Natural killer cell (primary cell): Measurements from ENCODE around the gene GNLY. TPM values are rescaled to one million over a fixed set of nuclear protein-coding genes. Genes with fewer than 3 reads are reported as not detected.

Experiments
- ATAC-seq, 3 donors: fragments of 150-1000 bp in 2 of 3; fragments of 200-7000 bp in 1 of 3; cut with Tn5 transposase; 1 replicate in 1 of 3; 2 replicates in 2 of 3; pipeline ENCODE4 v1.10.0; 2021; ENCODE audit warnings: mild to moderate bottlenecking in 2 of 3, moderate library complexity in 2 of 3
- DNase-seq, 2 donors: peaks; one replicate each; pipeline versions ENCODE4 v3.0.0 to v3.0.0-alpha.2; 2013 to 2021; ENCODE audit warnings: mixed read lengths in 1 of 2
- H3K27ac ChIP-seq: one replicate; pipeline ENCODE4 v1.5.1; 2013; ENCODE audit warnings: mild to moderate bottlenecking, low read length
- H3K27me3 ChIP-seq: one replicate; pipeline ENCODE4 v1.6.1; 2013; ENCODE audit warnings: low read length; ENCODE audit not compliant: control insufficient read depth, insufficient read depth
- H3K36me3 ChIP-seq: one replicate; pipeline ENCODE4 v1.6.1; 2013; ENCODE audit warnings: low read length; ENCODE audit not compliant: control insufficient read depth, insufficient read depth
- H3K4me1 ChIP-seq: one replicate; pipeline ENCODE4 v1.6.1; 2013; ENCODE audit warnings: low read length; ENCODE audit not compliant: control insufficient read depth, insufficient read depth
- H3K4me3 ChIP-seq: one replicate; pipeline ENCODE4 v1.5.1; 2013; ENCODE audit warnings: low read length
- H3K9me3 ChIP-seq: one replicate; pipeline ENCODE4 v1.6.1; 2013; ENCODE audit warnings: low read length; ENCODE audit not compliant: control insufficient read depth, insufficient read depth
- H3K27ac Mint-ChIP-seq, 2 donors: one replicate each; pipeline ENCODE4 v1.8.0; 2022; ENCODE audit warnings: mild to moderate bottlenecking in 2 of 2, mixed read lengths in 2 of 2, moderate library complexity in 1 of 2
- H3K27me3 Mint-ChIP-seq, 2 donors: one replicate each; pipeline ENCODE4 v1.8.0; 2022; ENCODE audit warnings: low read depth in 2 of 2, mixed read lengths in 2 of 2
- H3K36me3 Mint-ChIP-seq: one replicate; pipeline ENCODE4 v1.8.0; 2022; ENCODE audit warnings: mixed read lengths
- H3K4me1 Mint-ChIP-seq, 2 donors: one replicate each; pipeline ENCODE4 v1.8.0; 2022; ENCODE audit warnings: mixed read lengths in 2 of 2
- H3K4me3 Mint-ChIP-seq: one replicate; pipeline ENCODE4 v1.8.0; 2022; ENCODE audit warnings: mild to moderate bottlenecking, moderate library complexity, mixed read lengths
- H3K9me3 Mint-ChIP-seq, 2 donors: one replicate each; pipeline ENCODE4 v1.8.0; 2022; ENCODE audit warnings: mixed read lengths in 2 of 2
- WGBS: methylation state at CpG from one replicate; pipeline ENCODE4 v1.1.7; 2013; ENCODE audit warnings: missing lambda C conversion rate; ENCODE audit not compliant: insufficient coverage; 5-methylcytosine and 5-hydroxymethylcytosine counted together
- intact Hi-C: fragments of 100-400 bp; cut with micrococcal nuclease; formaldehyde crosslinking; loops from one replicate; pipeline ENCODE4 v1.14.2; 2022
- total RNA-seq, 4 donors: library from RNA; stranded (reverse); fragments of 120-200 nt in 1 of 4; gene quantifications; one replicate each; pipeline versions ENCODE4 v1.2.3 to v1.2.4, GENCODE V29; 2013 to 2022
- TF ChIP-seq, protein P1 (sequence below): fragments of 200-600 bp; IDR thresholded peaks from one replicate; pipeline ENCODE4 v1.8.0; 2022; ENCODE audit warnings: antibody characterized with exemption

GNLY gene
- total RNA-seq, 3 donors from 2014 or later (not counting 1 experiment from before 2014, with no cell fraction given): 4,938 to 8,199 (median 6,542) TPM

DNA sequence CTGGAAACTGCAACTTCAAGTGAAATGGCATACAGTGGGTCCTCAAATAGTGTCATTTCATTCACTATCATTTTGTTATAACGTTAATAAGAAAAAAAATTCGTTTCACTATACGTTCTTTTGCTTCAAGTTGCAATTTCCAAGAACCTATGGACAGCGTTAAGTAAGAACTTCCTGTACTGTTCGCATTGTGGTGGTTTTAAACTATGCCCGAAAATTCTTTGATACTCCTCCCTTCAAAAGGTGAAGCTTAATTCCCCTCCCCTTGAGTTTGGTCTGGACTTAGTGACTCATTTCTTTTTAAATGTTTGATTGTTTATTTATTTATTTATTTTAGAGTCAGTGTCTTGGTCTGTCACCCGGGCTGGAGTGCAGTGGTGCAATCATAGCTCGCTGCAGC lies 20.7 kb downstream of the GNLY start:
- TF ChIP-seq, protein P1, sequence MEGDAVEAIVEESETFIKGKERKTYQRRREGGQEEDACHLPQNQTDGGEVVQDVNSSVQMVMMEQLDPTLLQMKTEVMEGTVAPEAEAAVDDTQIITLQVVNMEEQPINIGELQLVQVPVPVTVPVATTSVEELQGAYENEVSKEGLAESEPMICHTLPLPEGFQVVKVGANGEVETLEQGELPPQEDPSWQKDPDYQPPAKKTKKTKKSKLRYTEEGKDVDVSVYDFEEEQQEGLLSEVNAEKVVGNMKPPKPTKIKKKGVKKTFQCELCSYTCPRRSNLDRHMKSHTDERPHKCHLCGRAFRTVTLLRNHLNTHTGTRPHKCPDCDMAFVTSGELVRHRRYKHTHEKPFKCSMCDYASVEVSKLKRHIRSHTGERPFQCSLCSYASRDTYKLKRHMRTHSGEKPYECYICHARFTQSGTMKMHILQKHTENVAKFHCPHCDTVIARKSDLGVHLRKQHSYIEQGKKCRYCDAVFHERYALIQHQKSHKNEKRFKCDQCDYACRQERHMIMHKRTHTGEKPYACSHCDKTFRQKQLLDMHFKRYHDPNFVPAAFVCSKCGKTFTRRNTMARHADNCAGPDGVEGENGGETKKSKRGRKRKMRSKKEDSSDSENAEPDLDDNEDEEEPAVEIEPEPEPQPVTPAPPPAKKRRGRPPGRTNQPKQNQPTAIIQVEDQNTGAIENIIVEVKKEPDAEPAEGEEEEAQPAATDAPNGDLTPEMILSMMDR: no peak
- intact Hi-C loops: no loop called here
- Histone ChIP-seq H3K4me1 (peaks cover 18% of the 10 kb centered on the region), H3K27me3 (no peaks in the 10 kb centered on the region), H3K27ac (no peak overlapping the region), H3K36me3 (no peaks in the 10 kb centered on the region), H3K4me3 (no peak overlapping the region), H3K9me3 (no peaks in the 10 kb centered on the region)
- H3K36me3 Mint-ChIP-seq: no peaks in the 10 kb centered on the region
- WGBS: 95% methylated on average over 2 of the region's 8 CpGs
- H3K27me3 Mint-ChIP-seq: no peaks in the 10 kb centered on the region
- H3K4me1 Mint-ChIP-seq: peaks cover 0 to 6% of the 10 kb centered on the region in 2 donors
- H3K4me3 Mint-ChIP-seq: no peak overlapping the region
- ATAC-seq (peak in 1 of 3 donors; percentile 18), DNase-seq (no peak)
- H3K9me3 Mint-ChIP-seq: no peaks in the 10 kb centered on the region
- no peak overlapping the region for H3K27ac Mint-ChIP-seq

DNA sequence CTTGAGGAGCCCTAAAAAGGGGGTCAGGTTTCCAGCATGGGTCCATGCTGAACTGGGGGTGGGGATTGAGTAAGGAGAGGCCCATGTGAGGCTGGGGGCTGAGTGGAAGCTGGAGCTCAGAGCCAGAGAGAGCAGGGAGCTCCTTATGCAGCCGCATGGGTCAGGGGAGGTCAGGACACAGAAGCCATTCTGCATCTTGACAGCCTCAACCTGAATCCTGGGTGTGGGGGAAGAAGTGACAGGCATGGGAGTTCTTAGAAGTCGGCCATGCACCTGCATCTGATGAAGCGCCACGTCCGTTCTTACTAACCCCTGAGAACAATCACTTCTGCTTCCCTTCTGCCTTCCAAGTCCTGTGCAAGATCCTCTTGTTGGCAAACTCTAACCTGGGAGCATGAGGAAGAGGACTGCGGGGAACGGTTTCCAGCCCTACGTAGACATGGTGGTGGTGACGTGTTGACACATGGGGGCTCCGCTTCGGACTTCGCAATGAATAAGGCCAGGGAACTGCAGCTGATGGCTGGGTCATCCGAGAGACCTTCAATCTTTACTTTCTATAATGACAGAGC lies 22.3 kb downstream of the GNLY start:
- no peaks in the 10 kb centered on the region for H3K36me3 Mint-ChIP-seq
- peaks cover 3% of the 10 kb centered on the region for H3K4me1 ChIP-seq
- 82% methylated on average over 13 of the region's 13 CpGs for WGBS
- no peak overlapping the region for H3K27ac ChIP-seq
- no peak overlapping the region for H3K4me3 ChIP-seq
- no peaks in the 10 kb centered on the region for H3K9me3 Mint-ChIP-seq
- ATAC-seq (no peak), DNase-seq (no peak)
- H3K4me3 Mint-ChIP-seq: no peak overlapping the region
- H3K36me3 ChIP-seq: no peaks in the 10 kb centered on the region
- no peak overlapping the region for H3K27ac Mint-ChIP-seq
- no peaks in the 10 kb centered on the region for H3K27me3 ChIP-seq
- TF ChIP-seq, protein P1: no peak
- H3K27me3 Mint-ChIP-seq: no peaks in the 10 kb centered on the region
- peaks cover 0 to 6% of the 10 kb centered on the region in 2 donors for H3K4me1 Mint-ChIP-seq
- intact Hi-C loops: no loop called here
- H3K9me3 ChIP-seq: no peaks in the 10 kb centered on the region

DNA sequence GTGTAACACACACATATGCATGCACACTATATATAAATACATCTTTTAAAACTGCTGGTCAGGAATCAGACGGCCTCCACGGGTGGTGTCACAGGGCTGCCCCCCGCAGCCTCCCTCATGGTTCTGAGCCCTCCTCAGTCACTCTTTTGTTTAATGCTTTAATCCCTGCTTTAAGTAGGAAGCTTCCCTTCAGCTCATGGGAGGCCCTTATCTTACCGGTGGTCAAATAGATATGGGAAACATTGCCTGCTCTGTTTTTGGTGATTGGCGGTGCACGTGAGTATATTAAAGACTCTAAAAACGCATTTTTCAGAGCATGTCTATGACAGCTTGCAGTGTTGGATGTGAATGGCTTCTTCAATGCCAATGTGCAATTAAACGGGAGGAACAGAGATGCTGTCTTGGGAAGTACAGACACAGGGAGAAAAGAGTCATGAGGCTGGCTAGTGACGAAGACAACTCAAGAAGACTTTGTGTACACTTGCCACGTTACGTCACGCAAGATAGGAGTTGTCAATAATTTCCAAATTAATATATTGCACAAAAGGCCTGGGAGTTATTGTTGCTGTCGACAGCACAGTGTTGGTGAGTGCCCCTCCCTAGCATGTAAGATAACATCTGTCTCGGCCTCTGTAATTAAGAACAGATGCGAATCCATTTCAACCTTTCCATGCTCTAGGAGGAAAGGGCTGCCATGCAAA lies 23.3 kb downstream of the GNLY start:
- H3K36me3 ChIP-seq: no peaks in the 10 kb centered on the region
- H3K4me3 ChIP-seq: no peak overlapping the region
- H3K9me3 Mint-ChIP-seq: no peaks in the 10 kb centered on the region
- H3K9me3 ChIP-seq: no peaks in the 10 kb centered on the region
- H3K4me1 Mint-ChIP-seq: peaks cover 0 to 6% of the 10 kb centered on the region in 2 donors
- TF ChIP-seq, protein P1: no peak
- H3K27me3 Mint-ChIP-seq: no peaks in the 10 kb centered on the region
- H3K4me3 Mint-ChIP-seq: no peak overlapping the region
- H3K27me3 ChIP-seq: no peaks in the 10 kb centered on the region
- DNase-seq (no peak), ATAC-seq (no peak)
- H3K27ac ChIP-seq: no peak overlapping the region
- intact Hi-C loops: no loop called here
- no peak overlapping the region for H3K27ac Mint-ChIP-seq
- no peaks in the 10 kb centered on the region for H3K36me3 Mint-ChIP-seq
- 90% methylated on average over 15 of the region's 15 CpGs for WGBS
- H3K4me1 ChIP-seq: no peaks in the 10 kb centered on the region
